Measurements from ENCODE around the gene CFAP70.

GRCh38 chr10:73210395-73211105 lies 148.1 kb downstream of the CFAP70 start:
- TF ChIP-seq POLR2AphosphoS5 (IDR thresholded peaks at IDR 0.05) (no peak), CTCF (IDR thresholded peaks at IDR 0.05; ENCODE audit: poor library complexity, severe bottlenecking) (no peak), RAD21 (conservative IDR thresholded peaks at IDR 0.05) (no peak), TAF1 (IDR thresholded peaks at IDR 0.05; ENCODE audit: low read depth) (no peak), REST (IDR thresholded peaks at IDR 0.05; ENCODE audit: borderline replicate concordance) (no peak), EZH2 (IDR thresholded peaks at IDR 0.05; ENCODE audit: borderline replicate concordance, insufficient read depth, low read length, poor library complexity, severe bottlenecking) (no peak), MXI1 (conservative IDR thresholded peaks at IDR 0.05; ENCODE audit: poor library complexity, severe bottlenecking) (no peak), EP300 (conservative IDR thresholded peaks at IDR 0.05; ENCODE audit: poor library complexity, severe bottlenecking) (no peak), SMC3 (conservative IDR thresholded peaks at IDR 0.05; ENCODE audit: poor library complexity) (no peak)

Measured in neural cell (in vitro differentiated cells).